Glutamatergic neuron (in vitro differentiated cells): Measurements from ENCODE around the gene SMIM29. TPM values are rescaled to one million over a fixed set of nuclear protein-coding genes. Genes with fewer than 3 reads are reported as not detected.

ENCODE experiments used
- DNase-seq: peaks from one replicate; pipeline ENCODE4 v3.0.0; 2022
- H3K27ac Mint-ChIP-seq: one replicate; pipeline ENCODE4 v1.8.0; 2020; ENCODE audit warnings: mild to moderate bottlenecking, mixed read lengths, inconsistent platforms; ENCODE audit not compliant: unreplicated experiment
- H3K27me3 Mint-ChIP-seq: one replicate; pipeline ENCODE4 v1.8.0; 2020; ENCODE audit warnings: mild to moderate bottlenecking, moderate library complexity, mixed read lengths, inconsistent platforms; ENCODE audit not compliant: unreplicated experiment
- H3K36me3 Mint-ChIP-seq: one replicate; pipeline ENCODE4 v1.8.0; 2020; ENCODE audit warnings: mild to moderate bottlenecking, mixed read lengths, inconsistent platforms; ENCODE audit not compliant: unreplicated experiment
- H3K4me1 Mint-ChIP-seq: one replicate; pipeline ENCODE4 v1.8.0; 2020; ENCODE audit warnings: mild to moderate bottlenecking, low read depth, mixed read lengths, inconsistent platforms; ENCODE audit not compliant: unreplicated experiment
- H3K4me3 Mint-ChIP-seq: one replicate; pipeline ENCODE4 v1.8.0; 2020; ENCODE audit warnings: mild to moderate bottlenecking, mixed read lengths, inconsistent platforms; ENCODE audit not compliant: unreplicated experiment
- H3K9me3 Mint-ChIP-seq: one replicate; pipeline ENCODE4 v1.8.0; 2020; ENCODE audit warnings: mild to moderate bottlenecking, moderate library complexity, mixed read lengths, inconsistent platforms; ENCODE audit not compliant: unreplicated experiment
- CTCF ChIP-seq: fragments of 200-600 bp; sonication (generic); IDR thresholded peaks from one replicate; pipeline ENCODE4 v1.5.0; 2021; ENCODE audit not compliant: partially characterized antibody, unreplicated experiment
- total RNA-seq: library from RNA; stranded (reverse); fragmentation: NEBNext Ultra II Directional; extraction: Animal tissue kit (Norgen Biotek cat#: 25700); gene quantifications from one replicate; pipeline ENCODE4 v1.2.1, GENCODE V29; 2021; ENCODE audit not compliant: unreplicated experiment

The SMIM29 gene
- total RNA-seq, 1 donor from 2014 or later = 54.7 TPM

GRCh38 chr6:34278833-34279232, 30.0 kb upstream of the SMIM29 start:
- peaks cover 10% of the 10 kb centered on the region for H3K36me3 Mint-ChIP-seq
- H3K4me1 Mint-ChIP-seq = peaks cover 12% of the 10 kb centered on the region
- H3K27me3 Mint-ChIP-seq = peaks cover 2% of the 10 kb centered on the region
- no peak for DNase-seq
- no peak for TF ChIP-seq CTCF
- no peak overlapping the region for H3K4me3 Mint-ChIP-seq
- H3K27ac Mint-ChIP-seq = no peak overlapping the region
- H3K9me3 Mint-ChIP-seq = peaks cover 3% of the 10 kb centered on the region

DNA sequence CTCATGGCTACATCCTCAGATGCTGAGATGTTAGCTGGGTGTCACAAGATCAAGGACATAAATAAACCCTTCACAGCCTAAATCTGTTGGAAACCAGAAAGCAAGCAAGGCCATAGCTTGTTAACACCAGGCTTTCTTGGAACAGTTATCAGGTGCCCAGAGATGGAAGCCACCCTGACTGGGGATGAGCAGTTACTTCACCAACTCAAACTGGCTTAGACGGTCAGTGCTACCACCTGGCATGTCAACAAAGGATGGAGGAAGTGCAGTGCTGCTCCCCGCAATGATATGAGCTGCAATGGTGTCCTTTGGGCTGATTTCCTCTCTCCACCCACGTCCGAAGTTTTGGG, 28.9 kb upstream of the SMIM29 start:
- DNase-seq = no peak
- Mint-ChIP-seq H3K36me3 (peaks cover 10% of the 10 kb centered on the region), H3K9me3 (peaks cover 3% of the 10 kb centered on the region), H3K4me3 (no peak overlapping the region), H3K4me1 (peaks cover 12% of the 10 kb centered on the region), H3K27ac (no peak overlapping the region), H3K27me3 (peaks cover 2% of the 10 kb centered on the region)
- no peak for TF ChIP-seq CTCF

DNA sequence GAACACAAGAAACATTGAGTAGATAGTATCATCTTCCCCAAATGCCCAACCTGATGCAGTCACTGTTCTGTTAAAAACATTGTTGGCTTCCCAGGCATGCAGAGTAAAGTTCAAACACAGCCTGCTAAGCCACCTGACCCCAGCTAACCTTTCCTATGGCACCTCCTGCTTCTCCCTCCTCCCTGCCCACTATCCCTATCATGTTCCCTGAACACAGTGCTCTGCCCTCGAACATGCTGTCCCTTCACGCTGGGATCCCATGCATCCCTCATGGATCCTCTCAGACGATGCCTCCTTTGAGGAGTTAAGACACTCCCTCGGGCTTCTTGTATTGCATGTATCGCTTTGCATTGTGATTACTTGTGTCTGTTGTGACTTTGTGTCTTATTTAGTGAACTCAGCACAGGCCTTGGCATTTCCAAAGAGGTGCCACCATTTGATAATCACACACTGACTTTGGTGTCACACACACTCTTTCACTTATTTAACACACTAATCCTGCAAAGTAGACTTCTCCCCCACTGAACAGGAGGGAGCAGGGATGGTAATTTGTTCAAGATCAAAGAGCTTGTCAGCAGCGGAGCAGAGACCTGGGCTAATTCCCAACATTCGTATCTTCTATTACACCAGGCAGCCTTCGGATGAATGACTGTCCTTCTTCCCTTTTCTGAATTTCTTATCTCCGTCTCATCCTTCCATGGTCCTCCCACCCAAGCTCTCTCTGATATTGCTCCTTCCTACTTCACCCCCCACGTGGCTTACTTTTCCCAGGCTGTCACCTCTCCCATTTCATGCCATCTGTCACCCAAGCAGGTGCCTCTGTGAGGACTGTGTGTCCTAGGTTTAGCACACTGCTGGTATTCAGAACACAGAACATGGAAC, 28.3 kb upstream of the SMIM29 start:
- no peak for TF ChIP-seq CTCF

GRCh38 chr6:34276191-34276590, 27.4 kb upstream of the SMIM29 start:
- DNase-seq = no peak
- no peak for TF ChIP-seq CTCF
- H3K4me3 Mint-ChIP-seq = no peak overlapping the region
- H3K27ac Mint-ChIP-seq = no peak overlapping the region
- H3K4me1 Mint-ChIP-seq = peaks cover 11% of the 10 kb centered on the region
- peaks cover 2% of the 10 kb centered on the region for H3K27me3 Mint-ChIP-seq
- peaks cover 2% of the 10 kb centered on the region for H3K9me3 Mint-ChIP-seq
- peaks cover 10% of the 10 kb centered on the region for H3K36me3 Mint-ChIP-seq

More for the DNA sequence above, 28.3 kb upstream of the SMIM29 start:
- peaks cover 10% of the 10 kb centered on the region for H3K36me3 Mint-ChIP-seq
- no peak overlapping the region for H3K27ac Mint-ChIP-seq
- peaks cover 11% of the 10 kb centered on the region for H3K4me1 Mint-ChIP-seq
- H3K27me3 Mint-ChIP-seq = peaks cover 2% of the 10 kb centered on the region
- peaks cover 2% of the 10 kb centered on the region for H3K9me3 Mint-ChIP-seq
- H3K4me3 Mint-ChIP-seq = no peak overlapping the region
- DNase-seq = no peak

GRCh38 chr6:34275128-34275804, 26.5 kb upstream of the SMIM29 start:
- no peak for TF ChIP-seq CTCF
- Mint-ChIP-seq H3K9me3 (peaks cover 2% of the 10 kb centered on the region), H3K4me1 (peaks cover 11% of the 10 kb centered on the region), H3K27me3 (peaks cover 2% of the 10 kb centered on the region), H3K27ac (no peak overlapping the region), H3K36me3 (peaks cover 10% of the 10 kb centered on the region), H3K4me3 (no peak overlapping the region)
- DNase-seq = no peak
